HEK293 (cell line): ENCODE measurements around the gene FGF3.

ENCODE experiments used
- CTCF ChIA-PET: fragments of 350-600 bp; formaldehyde crosslinking; extraction: SDS; loops from one replicate; lab custom pipeline; 2021; ENCODE audit warnings: antibody characterized with exemption; lab: Yijun Ruan, JAX
- POLR2A ChIA-PET: fragments of 300-600 bp; formaldehyde crosslinking; extraction: SDS; loops from one replicate; lab custom pipeline; 2020; ENCODE audit warnings: antibody characterized with exemption, inconsistent platforms; lab: Yijun Ruan, JAX
- H3K27ac ChIP-seq: fragments of 200-500 bp; sonication (Bioruptor generic); 2 replicates; pipeline ENCODE4 v1.5.1; 2014; ENCODE audit warnings: low read depth, low read length, control low read depth, inconsistent platforms; ENCODE audit errors: extremely low read depth
- H3K36me3 ChIP-seq, 2 experiments: fragments of 200-500 bp in 1 of 2; sonication (Bioruptor generic) in 1 of 2; 1 replicate in 1 of 2; 2 replicates in 1 of 2; pipeline ENCODE4 v1.5.1; 2014 to 2017; ENCODE audit warnings: inconsistent platforms in 2 of 2, low read length in 2 of 2; ENCODE audit not compliant: control insufficient read depth in 2 of 2, insufficient read depth in 1 of 2
- H3K4me1 ChIP-seq: fragments of 200-500 bp; sonication (Bioruptor generic); 2 replicates; pipeline ENCODE4 v1.5.1; 2014; ENCODE audit warnings: mild to moderate bottlenecking, low read length, inconsistent platforms; ENCODE audit not compliant: control insufficient read depth, insufficient read depth
- H3K4me3 ChIP-seq: 2 replicates; pipeline ENCODE4 v1.5.1; 2011; ENCODE audit warnings: low read depth, mild to moderate bottlenecking, control low read depth, low read length, moderate library complexity
- H3K9me3 ChIP-seq: fragments of 200-500 bp; sonication (Bioruptor generic); 2 replicates; pipeline ENCODE4 v1.5.1; 2014; ENCODE audit warnings: low read depth, low read length, inconsistent platforms; ENCODE audit not compliant: control insufficient read depth, insufficient read depth
- EGR2 ChIP-seq: fragments of 450-650 bp; formaldehyde crosslinking; IDR thresholded peaks from 2 replicates; pipeline ENCODE4 v1.5.1; 2016; ENCODE audit warnings: low read depth, missing biosample characterization, missing genetic modification characterization
- GLI2 ChIP-seq: fragments of 450-650 bp; formaldehyde crosslinking; IDR thresholded peaks from 2 replicates; pipeline ENCODE4; 2017; ENCODE audit warnings: missing biosample characterization, missing genetic modification characterization, low read depth, borderline replicate concordance
- GLIS1 ChIP-seq: fragments of 450-650 bp; formaldehyde crosslinking; IDR thresholded peaks from 2 replicates; pipeline ENCODE4 v1.5.1; 2016; ENCODE audit warnings: missing biosample characterization, missing genetic modification characterization
- KLF1 ChIP-seq: fragments of 450-650 bp; formaldehyde crosslinking; IDR thresholded peaks from 2 replicates; pipeline ENCODE4 v1.5.1; 2016; ENCODE audit warnings: missing biosample characterization, missing genetic modification characterization
- MYNN ChIP-seq: fragments of 450-650 bp; formaldehyde crosslinking; IDR thresholded peaks from 2 replicates; pipeline ENCODE4 v1.5.1; 2016; ENCODE audit warnings: missing biosample characterization, missing genetic modification characterization, borderline replicate concordance
- PATZ1 ChIP-seq: fragments of 450-650 bp; formaldehyde crosslinking; IDR thresholded peaks from 2 replicates; pipeline ENCODE4 v1.5.1; 2016; ENCODE audit warnings: missing biosample characterization, missing genetic modification characterization
- PRDM1 ChIP-seq: fragments of 450-650 bp; formaldehyde crosslinking; IDR thresholded peaks from 2 replicates; pipeline ENCODE4; 2016; ENCODE audit warnings: missing biosample characterization, missing genetic modification characterization
- SCRT2 ChIP-seq: fragments of 450-650 bp; formaldehyde crosslinking; IDR thresholded peaks from 2 replicates; pipeline ENCODE4 v1.5.1; 2016; ENCODE audit warnings: missing biosample characterization, missing genetic modification characterization
- SETDB1 ChIP-seq: IDR thresholded peaks from one replicate; pipeline ENCODE4 v1.6.1; 2017; ENCODE audit warnings: mild to moderate bottlenecking, low read length, moderate library complexity, mixed read lengths; ENCODE audit not compliant: insufficient read length
- ZBTB20 ChIP-seq: fragments of 450-650 bp; formaldehyde crosslinking; IDR thresholded peaks from 2 replicates; pipeline ENCODE4 v1.5.1; 2016; ENCODE audit warnings: missing biosample characterization, missing genetic modification characterization
- ZBTB7A ChIP-seq: fragments of 450-650 bp; formaldehyde crosslinking; IDR thresholded peaks from 2 replicates; pipeline ENCODE4 v1.5.1; 2016; ENCODE audit warnings: low read depth, missing biosample characterization, missing genetic modification characterization
- ZBTB8A ChIP-seq: fragments of 450-650 bp; formaldehyde crosslinking; IDR thresholded peaks from 2 replicates; pipeline ENCODE4 v1.5.1; 2016; ENCODE audit warnings: missing biosample characterization, missing genetic modification characterization
- ZFP41 ChIP-seq: fragments of 450-650 bp; formaldehyde crosslinking; IDR thresholded peaks from 2 replicates; pipeline ENCODE4 v1.5.1; 2016; ENCODE audit warnings: missing biosample characterization, missing genetic modification characterization, borderline replicate concordance
- ZIC2 ChIP-seq: fragments of 450-650 bp; formaldehyde crosslinking; IDR thresholded peaks from 2 replicates; pipeline ENCODE4 v1.5.1; 2016; ENCODE audit warnings: missing biosample characterization, missing genetic modification characterization
- ZNF10 ChIP-seq: fragments of 450-650 bp; formaldehyde crosslinking; IDR thresholded peaks from 2 replicates; pipeline ENCODE4 v1.5.1; 2017; ENCODE audit warnings: missing biosample characterization, missing genetic modification characterization
- ZNF121 ChIP-seq: fragments of 450-650 bp; formaldehyde crosslinking; IDR thresholded peaks from 2 replicates; pipeline ENCODE4 v1.5.1; 2016; ENCODE audit warnings: missing biosample characterization, missing genetic modification characterization
- ZNF202 ChIP-seq: fragments of 450-650 bp; formaldehyde crosslinking; IDR thresholded peaks from 2 replicates; pipeline ENCODE4 v1.5.1; 2016; ENCODE audit warnings: missing biosample characterization, missing genetic modification characterization, borderline replicate concordance
- ZNF501 ChIP-seq: fragments of 450-650 bp; formaldehyde crosslinking; IDR thresholded peaks from 2 replicates; pipeline ENCODE4 v1.5.1; 2016; ENCODE audit warnings: missing biosample characterization, missing genetic modification characterization
- ZNF621 ChIP-seq: fragments of 450-650 bp; formaldehyde crosslinking; IDR thresholded peaks from 2 replicates; pipeline ENCODE4 v1.5.1; 2017; ENCODE audit warnings: missing biosample characterization, missing genetic modification characterization
- ZNF768 ChIP-seq: fragments of 450-650 bp; formaldehyde crosslinking; IDR thresholded peaks from 2 replicates; pipeline ENCODE4 v1.5.1; 2018; ENCODE audit warnings: missing biosample characterization, mild to moderate bottlenecking, missing genetic modification characterization
- ZSCAN5A ChIP-seq: fragments of 450-650 bp; formaldehyde crosslinking; IDR thresholded peaks from 2 replicates; pipeline ENCODE4 v1.5.1; 2016; ENCODE audit warnings: missing biosample characterization, missing genetic modification characterization

The FGF3 gene

GRCh38 chr11:69841859-69842698 is 22.9 kb upstream of the FGF3 start:
- Histone ChIP-seq H3K4me3 (no peak overlapping the region), H3K9me3 (no peaks in the 10 kb centered on the region), H3K27ac (no peak overlapping the region), H3K4me1 (no peaks in the 10 kb centered on the region), H3K36me3 (no peaks in the 10 kb centered on the region)
- TF ChIP-seq ZNF501 (tag by site-specific recombination) (no peak), ZBTB20 (tag by site-specific recombination) (no peak), ZBTB7A (tag by site-specific recombination) (no peak), ZNF121 (no peak), ZFP41 (tag by site-specific recombination) (no peak), GLI2 (tag by site-specific recombination) (no peak), GLIS1 (tag by site-specific recombination) (no peak), KLF1 (tag by site-specific recombination) (no peak), SETDB1 (no peak), ZNF768 (no peak)
- ChIA-PET POLR2A (no interaction called here), CTCF (interaction anchor here (0.7 to 2.0 kb wide), 10 partner anchors 10 to 138 kb away, joined by 3 to 8 read pairs (median 4); no protein-coding TSS in a partner anchor)

- POLR2A ChIA-PET: no interaction called here
- H3K4me1 ChIP-seq: no peaks in the 10 kb centered on the region
- no peak for TF ChIP-seq EGR2
- TF ChIP-seq SCRT2 (tag by site-specific recombination): 0 out of 2 replicates have a peak, but pooled peaks have one; percentile 10
- no peak for TF ChIP-seq ZNF202 (tag by site-specific recombination)
- CTCF ChIA-PET: interaction anchor here (0.7 to 2.0 kb wide), 6 partner anchors 10 to 136 kb away, joined by 3 to 8 read pairs (median 4); no protein-coding TSS in a partner anchor
- H3K27ac ChIP-seq: no peak overlapping the region
- no peaks in the 10 kb centered on the region for H3K9me3 ChIP-seq
- H3K36me3 ChIP-seq: no peaks in the 10 kb centered on the region
- H3K4me3 ChIP-seq: no peak overlapping the region
These were observed 22.1 kb upstream of the FGF3 start for GRCh38 chr11:69841170-69841858.

GRCh38 chr11:69840371-69841169 is 21.4 kb upstream of the FGF3 start:
- CTCF ChIA-PET: interaction anchor here (0.6 kb wide), 1 partner anchor 93 kb away, joined by 3 read pairs; no protein-coding TSS in a partner anchor

GRCh38 chr11:69839516-69839915 is 20.3 kb upstream of the FGF3 start:
- H3K4me3 ChIP-seq: no peak overlapping the region
- no peaks in the 10 kb centered on the region for H3K4me1 ChIP-seq
- no peaks in the 10 kb centered on the region for H3K9me3 ChIP-seq
- H3K36me3 ChIP-seq: no peaks in the 10 kb centered on the region
- CTCF ChIA-PET: interaction anchor here (0.6 kb wide), 1 partner anchor 94 kb away, joined by 3 read pairs; no protein-coding TSS in a partner anchor
- POLR2A ChIA-PET: no interaction called here
- H3K27ac ChIP-seq: no peak overlapping the region
- TF ChIP-seq ZSCAN5A (tag by site-specific recombination) (no peak), ZNF10 (no peak), ZIC2 (tag by site-specific recombination) (no peak), PRDM1 (no peak), ZBTB8A (tag by site-specific recombination) (no peak), MYNN (tag by site-specific recombination) (no peak), PATZ1 (tag by site-specific recombination) (no peak)

More at GRCh38 chr11:69840371-69841169, 21.4 kb upstream of the FGF3 start:
- no peaks in the 10 kb centered on the region for H3K9me3 ChIP-seq
- POLR2A ChIA-PET: no interaction called here
- TF ChIP-seq ZIC2 (tag by site-specific recombination) (peak; percentile 70), ZNF621 (tag by site-specific recombination) (no peak), GLIS1 (tag by site-specific recombination) (peak; percentile 83)
- no peak overlapping the region for H3K4me3 ChIP-seq
- no peaks in the 10 kb centered on the region for H3K36me3 ChIP-seq
- H3K27ac ChIP-seq: no peak overlapping the region
- H3K4me1 ChIP-seq: no peaks in the 10 kb centered on the region
